Liver (tissue), 9 donors: ENCODE data around the gene SLC11A2. TPM values are rescaled to one million over a fixed set of nuclear protein-coding genes. Genes with fewer than 3 reads are reported as not detected.

Source experiments
- DNase-seq: peaks from one replicate; pipeline ENCODE4 v3.0.0-alpha.2; 2017; ENCODE audit warnings: low spot score
- H3K27ac ChIP-seq, 2 donors: one replicate each; pipeline ENCODE4 v1.7.0; 2013; ENCODE audit warnings: inconsistent platforms in 2 of 2, low read length in 2 of 2, control low read depth in 1 of 2, low read depth in 1 of 2, mild to moderate bottlenecking in 1 of 2
- H3K27me3 ChIP-seq, 4 donors: one replicate each; pipeline versions ENCODE4 v1.6.1 to v1.7.0; 2013; ENCODE audit warnings: low read length in 3 of 4, inconsistent platforms in 1 of 4, mild to moderate bottlenecking in 1 of 4, moderate library complexity in 1 of 4; ENCODE audit not compliant: control insufficient read depth in 4 of 4, insufficient read depth in 4 of 4
- H3K36me3 ChIP-seq, 4 donors: one replicate each; pipeline versions ENCODE4 v1.6.1 to v1.7.0; 2013; ENCODE audit warnings: low read length in 3 of 4, mild to moderate bottlenecking in 3 of 4, low read depth in 1 of 4, moderate library complexity in 1 of 4; ENCODE audit not compliant: control insufficient read depth in 4 of 4, insufficient read depth in 3 of 4
- H3K4me1 ChIP-seq, 4 donors: one replicate each; pipeline versions ENCODE4 v1.6.1 to v1.7.0; 2013; ENCODE audit warnings: low read length in 3 of 4, mild to moderate bottlenecking in 3 of 4, moderate library complexity in 1 of 4; ENCODE audit not compliant: control insufficient read depth in 4 of 4, insufficient read depth in 4 of 4
- H3K4me3 ChIP-seq, 3 donors: one replicate each; pipeline versions ENCODE4 v1.6.1 to v1.7.0; 2013; ENCODE audit warnings: low read length in 3 of 3, control low read depth in 1 of 3, low read depth in 1 of 3, mild to moderate bottlenecking in 1 of 3
- H3K9ac ChIP-seq, 2 donors: one replicate each; pipeline ENCODE4 v1.7.0; 2013; ENCODE audit warnings: low read length in 2 of 2, mild to moderate bottlenecking in 2 of 2, moderate library complexity in 2 of 2, control low read depth in 1 of 2, low read depth in 1 of 2
- H3K9me3 ChIP-seq, 4 donors: one replicate each; pipeline versions ENCODE4 v1.6.1 to v1.7.0; 2013; ENCODE audit warnings: low read length in 3 of 4; ENCODE audit not compliant: control insufficient read depth in 4 of 4
- ATF3 ChIP-seq: IDR thresholded peaks from 2 replicates; pipeline ENCODE4 v1.6.1; 2016; ENCODE audit warnings: antibody characterized with exemption
- EGR1 ChIP-seq, 2 donors: IDR thresholded peaks; 2 replicates each; pipeline ENCODE4 v1.6.1; 2016 to 2018; ENCODE audit warnings: antibody characterized with exemption in 2 of 2, low read depth in 2 of 2
- FOXA1 ChIP-seq: IDR thresholded peaks from 2 replicates; pipeline ENCODE4 v1.6.1; 2016; ENCODE audit warnings: antibody characterized with exemption
- FOXA2 ChIP-seq: IDR thresholded peaks from 2 replicates; pipeline ENCODE4 v1.6.1; 2016; ENCODE audit warnings: antibody characterized with exemption
- GABPA ChIP-seq, 2 donors: IDR thresholded peaks in 1 of 2; conservative IDR thresholded peaks in 1 of 2; 2 replicates each; pipeline ENCODE4 v1.6.1; 2016; ENCODE audit warnings: antibody characterized with exemption in 2 of 2, mild to moderate bottlenecking in 1 of 2, moderate library complexity in 1 of 2
- HNF4A ChIP-seq, 2 donors: conservative IDR thresholded peaks; 2 replicates each; pipeline ENCODE4 v1.6.1; 2016; ENCODE audit warnings: antibody characterized with exemption in 2 of 2, mild to moderate bottlenecking in 2 of 2
- HNF4G ChIP-seq: IDR thresholded peaks from 2 replicates; pipeline ENCODE4 v1.6.1; 2016; ENCODE audit warnings: antibody characterized with exemption
- JUND ChIP-seq, 2 donors: IDR thresholded peaks; 2 replicates each; pipeline ENCODE4 v1.6.1; 2016; ENCODE audit warnings: antibody characterized with exemption in 2 of 2
- MAX ChIP-seq: IDR thresholded peaks from 2 replicates; pipeline ENCODE4 v1.6.1; 2016; ENCODE audit warnings: antibody characterized with exemption
- NR2F2 ChIP-seq: IDR thresholded peaks from 2 replicates; pipeline ENCODE4 v1.6.1; 2016; ENCODE audit warnings: antibody characterized with exemption
- RAD21 ChIP-seq, 2 donors: IDR thresholded peaks; 2 replicates each; pipeline ENCODE4 v1.6.1; 2016; ENCODE audit warnings: antibody characterized with exemption in 2 of 2, mild to moderate bottlenecking in 2 of 2
- RXRA ChIP-seq, 2 donors: IDR thresholded peaks; 2 replicates each; pipeline ENCODE4 v1.6.1; 2017 to 2018; ENCODE audit warnings: antibody characterized with exemption in 2 of 2, mild to moderate bottlenecking in 1 of 2
- SP1 ChIP-seq: IDR thresholded peaks from 2 replicates; pipeline ENCODE4 v1.6.1; 2018; ENCODE audit warnings: antibody characterized with exemption, mild to moderate bottlenecking
- TAF1 ChIP-seq: conservative IDR thresholded peaks from 2 replicates; pipeline ENCODE4 v1.6.1; 2016; ENCODE audit warnings: antibody characterized with exemption, mild to moderate bottlenecking
- YY1 ChIP-seq: IDR thresholded peaks from 2 replicates; pipeline ENCODE4 v1.6.1; 2016; ENCODE audit warnings: antibody characterized with exemption, mild to moderate bottlenecking
- ZBTB33 ChIP-seq: IDR thresholded peaks from 2 replicates; pipeline ENCODE4 v1.6.1; 2016; ENCODE audit warnings: antibody characterized with exemption
- WGBS: extraction: QIAGEN DNeasy Blood & Tissue Kit; methylation state at CpG from one replicate; pipeline ENCODE4 v1.1.7; 2013; 5-methylcytosine and 5-hydroxymethylcytosine counted together
- polyA plus RNA-seq, 2 donors: library from polyadenylated mRNA; stranded (reverse) in 1 of 2; unstranded in 1 of 2; fragments of 200-250 nt in 1 of 2; fragments of >200 nt in 1 of 2; fragmentation: Nextera tagmentation in 1 of 2; extraction: Ambion mirVana in 1 of 2; gene quantifications; one replicate each; pipeline versions ENCODE4 v1.2.1 to v1.2.3, GENCODE V29; 2013 to 2015
- total RNA-seq, 2 donors: library from RNA; depleted of rRNA; stranded (reverse); fragments of >200 nt; gene quantifications; one replicate each; pipeline ENCODE4 v1.2.3, GENCODE V29; 2014
- TF ChIP-seq, protein P1 (sequence below): fragments of 150-350 bp; IDR thresholded peaks from 2 replicates; pipeline ENCODE4 v1.5.1; 2017; ENCODE audit warnings: improper control_type of control experiment, low read depth, low read length; ENCODE audit not compliant: missing input control
- donor health status: healthy.
- donor health status: healthy.
- donor health status: healthy.
- donor health status: healthy.
- donor health status: healthy.

SLC11A2 gene
- total and polyA plus RNA-seq, 4 donors, result 15.2 to 108 (median 52.2) TPM

GRCh38 chr12:50999093-50999492 is 27.1 kb downstream of the SLC11A2 start:
- Histone ChIP-seq H3K4me1 (no peaks in the 10 kb centered on the region), H3K9ac (no peak overlapping the region), H3K27ac (no peak overlapping the region), H3K27me3 (no peaks in the 10 kb centered on the region), H3K9me3 (no peaks in the 10 kb centered on the region), H3K4me3 (no peak overlapping the region), H3K36me3 (peaks cover 8 to 42% (median 28%) of the 10 kb centered on the region in 4 donors)
- DNase-seq, result no peak
- TF ChIP-seq JUND (IDR thresholded peaks at IDR 0.05) (no peak), EGR1 (IDR thresholded peaks at IDR 0.05; ENCODE audit: low read depth in 2 of 2) (no peak), TAF1 (no peak)
- 72% methylated on average over 4 of the region's 4 CpGs for WGBS

DNA sequence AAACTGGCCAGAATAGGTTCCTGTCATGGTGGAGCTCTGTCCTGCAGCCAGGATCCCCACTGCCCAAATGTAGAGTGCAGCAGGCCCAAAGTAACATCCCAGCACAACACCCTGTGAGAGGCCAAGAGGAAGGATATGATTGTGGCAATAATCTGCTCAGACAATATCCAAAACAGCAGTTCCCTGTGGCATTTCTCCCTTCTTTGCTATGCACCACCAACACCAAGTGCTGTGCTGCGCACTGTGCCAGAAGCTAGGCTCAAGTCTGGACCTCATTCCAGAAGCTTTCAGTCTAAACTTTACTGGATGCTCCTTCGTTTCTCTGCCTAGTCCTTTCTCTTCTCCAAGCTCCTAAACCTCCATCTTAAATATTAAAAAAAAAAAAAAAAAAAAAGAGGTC is 33.4 kb downstream of the SLC11A2 start:
- Histone ChIP-seq H3K27me3 (no peaks in the 10 kb centered on the region), H3K9me3 (no peaks in the 10 kb centered on the region), H3K4me1 (no peaks in the 10 kb centered on the region), H3K27ac (no peak overlapping the region), H3K4me3 (no peak overlapping the region), H3K9ac (no peak overlapping the region), H3K36me3 (peaks cover 6 to 60% (median 45%) of the 10 kb centered on the region in 4 donors)
- DNase-seq, result no peak
- TF ChIP-seq FOXA1, result no peak
- no peak for TF ChIP-seq RAD21 (IDR thresholded peaks at IDR 0.05)
- TF ChIP-seq RXRA (IDR thresholded peaks at IDR 0.05), result no peak
- TF ChIP-seq, protein P1, sequence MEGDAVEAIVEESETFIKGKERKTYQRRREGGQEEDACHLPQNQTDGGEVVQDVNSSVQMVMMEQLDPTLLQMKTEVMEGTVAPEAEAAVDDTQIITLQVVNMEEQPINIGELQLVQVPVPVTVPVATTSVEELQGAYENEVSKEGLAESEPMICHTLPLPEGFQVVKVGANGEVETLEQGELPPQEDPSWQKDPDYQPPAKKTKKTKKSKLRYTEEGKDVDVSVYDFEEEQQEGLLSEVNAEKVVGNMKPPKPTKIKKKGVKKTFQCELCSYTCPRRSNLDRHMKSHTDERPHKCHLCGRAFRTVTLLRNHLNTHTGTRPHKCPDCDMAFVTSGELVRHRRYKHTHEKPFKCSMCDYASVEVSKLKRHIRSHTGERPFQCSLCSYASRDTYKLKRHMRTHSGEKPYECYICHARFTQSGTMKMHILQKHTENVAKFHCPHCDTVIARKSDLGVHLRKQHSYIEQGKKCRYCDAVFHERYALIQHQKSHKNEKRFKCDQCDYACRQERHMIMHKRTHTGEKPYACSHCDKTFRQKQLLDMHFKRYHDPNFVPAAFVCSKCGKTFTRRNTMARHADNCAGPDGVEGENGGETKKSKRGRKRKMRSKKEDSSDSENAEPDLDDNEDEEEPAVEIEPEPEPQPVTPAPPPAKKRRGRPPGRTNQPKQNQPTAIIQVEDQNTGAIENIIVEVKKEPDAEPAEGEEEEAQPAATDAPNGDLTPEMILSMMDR, result no peak
- no peak for TF ChIP-seq ATF3
- TF ChIP-seq ZBTB33, result no peak
- TF ChIP-seq EGR1 (IDR thresholded peaks at IDR 0.05; ENCODE audit: low read depth in 2 of 2), result no peak
- TF ChIP-seq YY1, result no peak
- TF ChIP-seq JUND (IDR thresholded peaks at IDR 0.05), result no peak
- no peak for TF ChIP-seq SP1
- no peak for TF ChIP-seq HNF4A (conservative IDR thresholded peaks at IDR 0.05)
- no peak for TF ChIP-seq MAX
- TF ChIP-seq HNF4G, result no peak
- no peak for TF ChIP-seq GABPA (IDR thresholded peaks at IDR 0.05 in 1 of 2, conservative IDR thresholded peaks at IDR 0.05 in 1 of 2)
- WGBS, result 44% methylated on average over 2 of the region's 2 CpGs

- no peak for DNase-seq
- Histone ChIP-seq H3K36me3 (peaks cover 6 to 54% (median 40%) of the 10 kb centered on the region in 4 donors), H3K4me1 (peaks cover 0 to 11% (median 5%) of the 10 kb centered on the region in 4 donors), H3K27me3 (no peaks in the 10 kb centered on the region), H3K9ac (no peak overlapping the region), H3K9me3 (no peaks in the 10 kb centered on the region), H3K4me3 (no peak overlapping the region), H3K27ac (no peak overlapping the region)
- TF ChIP-seq RAD21 (IDR thresholded peaks at IDR 0.05) (no peak), GABPA (IDR thresholded peaks at IDR 0.05 in 1 of 2, conservative IDR thresholded peaks at IDR 0.05 in 1 of 2) (no peak), EGR1 (IDR thresholded peaks at IDR 0.05; ENCODE audit: low read depth in 2 of 2) (no peak), TAF1 (no peak), NR2F2 (no peak), FOXA2 (no peak), RXRA (IDR thresholded peaks at IDR 0.05) (no peak), ZBTB33 (no peak), SP1 (no peak), FOXA1 (no peak), MAX (no peak), JUND (IDR thresholded peaks at IDR 0.05) (no peak), HNF4G (no peak)
- TF ChIP-seq, protein P1, result no peak
- WGBS, result 89% methylated on average over 6 of the region's 6 CpGs
Observed at GRCh38 chr12:50991291-50991690, 34.9 kb downstream of the SLC11A2 start.
